Erythroblast (primary cell): ENCODE results near the gene MT1G.
"Not testable (repeated sequence)": the region's sequence is repeated elsewhere in the genome, so short reads cannot be mapped to it uniquely, and the experiment has no call there.

Experiments
- DNase-seq, 2 experiments: peaks; one replicate each; lab custom pipeline; 2025; lab: John Stamatoyannopoulos, UW
- GATA1 ChIP-seq: IDR thresholded peaks from 2 replicates; pipeline ENCODE4 v1.6.1; 2011; ENCODE audit warnings: low read depth, mild to moderate bottlenecking, control low read depth, low read length, moderate library complexity
- POLR2A ChIP-seq: IDR thresholded peaks from 2 replicates; pipeline ENCODE4 v1.6.1; 2011; ENCODE audit warnings: mild to moderate bottlenecking, low read length

Gene MT1G

GRCh38 chr16:56667581-56668571, at the start of gene MT1G:
TSS of gene MT1G (minus strand) at chr16:56668065. CDS start at chr16:56667993, 72 bp downstream.
- TF ChIP-seq GATA1 (no peak), POLR2A (no peak)
- DNase-seq, result peak; percentile 40 to 63

GRCh38 chr16:56717532-56717931, 49.7 kb upstream of the MT1G start:
- not testable (repeated sequence) for DNase-seq

- TF ChIP-seq POLR2A (no peak), GATA1 (no peak)
- DNase-seq, result no peak
Measured at GRCh38 chr16:56716761-56717160, 48.9 kb upstream of the MT1G start.

GRCh38 chr16:56715126-56715525, 47.3 kb upstream of the MT1G start:
- DNase-seq, result peak; percentile 34 to 49
- TF ChIP-seq POLR2A (no peak), GATA1 (no peak)

- no peak for TF ChIP-seq POLR2A
- no peak for TF ChIP-seq GATA1
- DNase-seq, result no peak
Measured at GRCh38 chr16:56713794-56714193, 45.9 kb upstream of the MT1G start.

- TF ChIP-seq GATA1 (no peak), POLR2A (no peak)
- DNase-seq, result no peak
Measured at GRCh38 chr16:56711862-56712261, 44.0 kb upstream of the MT1G start.

- no peak for DNase-seq
- TF ChIP-seq GATA1, result no peak
- no peak for TF ChIP-seq POLR2A
Measured at GRCh38 chr16:56710181-56710737, 42.4 kb upstream of the MT1G start.

- TF ChIP-seq GATA1 (no peak), POLR2A (no peak)
- DNase-seq, result no peak
Measured at GRCh38 chr16:56709443-56710040, 41.7 kb upstream of the MT1G start.

GRCh38 chr16:56708525-56709442, 40.9 kb upstream of the MT1G start:
- no peak for TF ChIP-seq POLR2A
- DNase-seq, result no peak

- DNase-seq, result peak in 1 of 2 experiments; percentile 21
- TF ChIP-seq POLR2A (no peak), GATA1 (no peak)
Measured at GRCh38 chr16:56702836-56703235, 35.0 kb upstream of the MT1G start.

GRCh38 chr16:56701534-56701933, 33.7 kb upstream of the MT1G start:
- TF ChIP-seq POLR2A, result no peak
- no peak for TF ChIP-seq GATA1
- DNase-seq, result no peak

GRCh38 chr16:56700631-56701030, 32.8 kb upstream of the MT1G start:
- no peak for DNase-seq
- no peak for TF ChIP-seq POLR2A
- no peak for TF ChIP-seq GATA1

- TF ChIP-seq GATA1 (no peak), POLR2A (no peak)
- no peak for DNase-seq
Measured at GRCh38 chr16:56700195-56700594, 32.3 kb upstream of the MT1G start.
